Kasumi-1 (cell line): ENCODE results near the gene RHOJ.
A peak's percentile ranks its signal among the peaks of the same experiment; 100 is the strongest.

Source experiments
- DNase-seq, 2 experiments: peaks; one replicate each; lab custom pipeline; 2025; lab: John Stamatoyannopoulos, UW

RHOJ gene

GRCh38 chr14:63205866-63206265, 1.6 kb downstream of the RHOJ start:
- DNase-seq, result peak in 1 of 2 experiments; percentile 39

GRCh38 chr14:63209160-63209559, 4.9 kb downstream of the RHOJ start:
- DNase-seq, result no peak

GRCh38 chr14:63210812-63211211, 6.6 kb downstream of the RHOJ start:
- DNase-seq, result no peak

GRCh38 chr14:63212209-63212608, 8.0 kb downstream of the RHOJ start:
- no peak for DNase-seq

GRCh38 chr14:63212776-63213500, 8.7 kb downstream of the RHOJ start:
- DNase-seq, result no peak

GRCh38 chr14:63214417-63215196, 10.4 kb downstream of the RHOJ start:
- no peak for DNase-seq

- DNase-seq, result no peak
Measured at GRCh38 chr14:63220526-63220925, 16.3 kb downstream of the RHOJ start.

GRCh38 chr14:63223596-63223995, 19.4 kb downstream of the RHOJ start:
- DNase-seq, result no peak

GRCh38 chr14:63224196-63224595, 20.0 kb downstream of the RHOJ start:
- DNase-seq, result no peak

GRCh38 chr14:63228217-63228616, 24.0 kb downstream of the RHOJ start:
- DNase-seq, result no peak

- no peak for DNase-seq
Measured at GRCh38 chr14:63229330-63230059, 25.3 kb downstream of the RHOJ start.

- DNase-seq, result no peak
Measured at GRCh38 chr14:63231766-63232165, 27.5 kb downstream of the RHOJ start.

- no peak for DNase-seq
Measured at GRCh38 chr14:63237791-63238190, 33.5 kb downstream of the RHOJ start.

GRCh38 chr14:63240221-63240620, 36.0 kb downstream of the RHOJ start:
- DNase-seq, result no peak

- no peak for DNase-seq
Measured at GRCh38 chr14:63241096-63241495, 36.9 kb downstream of the RHOJ start.

GRCh38 chr14:63243646-63244045, 39.4 kb downstream of the RHOJ start:
- no peak for DNase-seq

- no peak for DNase-seq
Measured at GRCh38 chr14:63245893-63246292, 41.6 kb downstream of the RHOJ start.

GRCh38 chr14:63248211-63248610, 44.0 kb downstream of the RHOJ start:
- no peak for DNase-seq

- no peak for DNase-seq
Measured at GRCh38 chr14:63249092-63249491, 44.8 kb downstream of the RHOJ start.

GRCh38 chr14:63257299-63257698, 53.1 kb downstream of the RHOJ start:
- no peak for DNase-seq

- no peak for DNase-seq
Measured at GRCh38 chr14:63262446-63262845, 58.2 kb downstream of the RHOJ start.

GRCh38 chr14:63266106-63266505, 61.9 kb downstream of the RHOJ start:
- DNase-seq, result no peak

GRCh38 chr14:63267171-63267570, 62.9 kb downstream of the RHOJ start:
- DNase-seq, result no peak
